H1 (cell line): ENCODE data around the gene CYB5B. TPM values are rescaled to one million over a fixed set of nuclear protein-coding genes. Genes with fewer than 3 reads are reported as not detected.

Experiments
- CTCF ChIA-PET: fragments of 300-600 bp; sonication (Branson Sonifier 250); formaldehyde crosslinking; loops from one replicate; lab custom pipeline; 2021; ENCODE audit not compliant: partially characterized antibody; lab: Charles Lee
- POLR2A ChIA-PET: fragments of 300-600 bp; sonication (Branson Sonifier 250); formaldehyde crosslinking; loops from one replicate; lab custom pipeline; 2021; ENCODE audit warnings: inconsistent platforms; ENCODE audit not compliant: partially characterized antibody; lab: Charles Lee
- DNase-seq, 2 experiments: peaks; one replicate each; pipeline versions ENCODE4 v3.0.0 to v3.0.0-alpha.2; 2010 to 2022; ENCODE audit warnings: low spot score in 2 of 2, low read depth in 1 of 2, mixed read lengths in 1 of 2
- FAIRE-seq: peaks from 2 replicates; lab custom pipeline; 2011; peaks lifted over from hg19 to GRCh38; lab: Jason Lieb, UNC
- H2AFZ ChIP-seq: 2 replicates; pipeline ENCODE4 v1.8.1; 2012; ENCODE audit warnings: low read length, inconsistent platforms
- H2AK5ac ChIP-seq: 2 replicates; pipeline ENCODE4 v1.6.1; 2013; ENCODE audit warnings: low read depth, low read length
- H2BK120ac ChIP-seq: replicated peaks from 2 replicates; pipeline ENCODE3; 2013; ENCODE audit warnings: low read depth, low read length, inconsistent platforms
- H2BK12ac ChIP-seq: 2 replicates; pipeline ENCODE4 v1.6.1; 2013; ENCODE audit warnings: low read depth, low read length
- H2BK15ac ChIP-seq: 2 replicates; pipeline ENCODE4 v1.6.1; 2013; ENCODE audit warnings: low read length
- H2BK20ac ChIP-seq: 2 replicates; pipeline ENCODE4 v1.6.1; 2013; ENCODE audit warnings: low read length
- H2BK5ac ChIP-seq: 2 replicates; pipeline ENCODE4 v1.6.1; 2013; ENCODE audit warnings: low read depth, low read length
- H3K14ac ChIP-seq: 2 replicates; pipeline ENCODE4 v1.6.1; 2013; ENCODE audit warnings: inconsistent platforms; ENCODE audit not compliant: insufficient read length
- H3K18ac ChIP-seq: 2 replicates; pipeline ENCODE4 v1.6.1; 2013; ENCODE audit warnings: low read length; ENCODE audit errors: extremely low read depth
- H3K23ac ChIP-seq: 2 replicates; pipeline ENCODE4 v1.6.1; 2013; ENCODE audit warnings: inconsistent platforms; ENCODE audit not compliant: insufficient read length
- H3K23me2 ChIP-seq: 2 replicates; pipeline ENCODE4 v1.6.1; 2013; ENCODE audit warnings: low read depth, low read length
- H3K27ac ChIP-seq: 2 replicates; pipeline ENCODE4 v1.6.1; 2011; ENCODE audit warnings: low read depth, low read length, inconsistent platforms
- H3K27me3 ChIP-seq, 4 experiments: replicated peaks in 1 of 4; 1 replicate in 1 of 4; 2 replicates in 3 of 4; pipeline versions ENCODE4 v1.6.1 to v1.8.1; 2011 to 2013; ENCODE audit warnings: low read length in 3 of 4, mild to moderate bottlenecking in 3 of 4, inconsistent platforms in 2 of 4, mixed read lengths in 2 of 4, moderate library complexity in 1 of 4; ENCODE audit not compliant: control insufficient read depth in 3 of 4, insufficient read depth in 3 of 4; ENCODE audit errors: extremely low read depth in 1 of 4
- H3K36me3 ChIP-seq, 4 experiments: 2 replicates each; pipeline versions ENCODE4 v1.6.1 to v1.8.1; 2011 to 2013; ENCODE audit warnings: mild to moderate bottlenecking in 4 of 4, low read length in 3 of 4, moderate library complexity in 2 of 4, control low read depth in 1 of 4, inconsistent platforms in 1 of 4; ENCODE audit not compliant: insufficient read depth in 4 of 4, control insufficient read depth in 2 of 4
- H3K4ac ChIP-seq: replicated peaks from 2 replicates; pipeline ENCODE3; 2013; ENCODE audit warnings: low read length, low read depth, mixed read lengths, inconsistent platforms; ENCODE audit not compliant: insufficient read length
- H3K4me1 ChIP-seq, 4 experiments: replicated peaks in 1 of 4; 1 replicate in 1 of 4; 2 replicates in 3 of 4; pipeline versions ENCODE4 v1.6.1 to v1.8.1; 2011 to 2013; ENCODE audit warnings: low read length in 3 of 4, inconsistent platforms in 2 of 4, mixed read lengths in 1 of 4; ENCODE audit not compliant: insufficient read depth in 4 of 4, control insufficient read depth in 3 of 4
- H3K4me2 ChIP-seq, 2 experiments: 2 replicates each; pipeline versions ENCODE4 v1.6.1 to v1.8.1; 2011 to 2013; ENCODE audit warnings: low read depth in 2 of 2, low read length in 2 of 2, control low read depth in 1 of 2, inconsistent platforms in 1 of 2, mild to moderate bottlenecking in 1 of 2; ENCODE audit not compliant: insufficient read depth in 1 of 2
- H3K4me3 ChIP-seq, 4 experiments: fragments of 200-600, 300-600 bp in 1 of 4; sonication (generic), shearing (Covaris generic), sonication (Bioruptor Twin) in 1 of 4; 2 replicates each; pipeline versions ENCODE4 v1.5.1 to v1.8.1; 2011 to 2016; ENCODE audit warnings: low read length in 4 of 4, low read depth in 3 of 4, control low read depth in 2 of 4, inconsistent platforms in 2 of 4, mild to moderate bottlenecking in 2 of 4, mixed read lengths in 1 of 4, moderate library complexity in 1 of 4; ENCODE audit not compliant: insufficient read depth in 2 of 4; ENCODE audit errors: extremely low read depth in 1 of 4
- H3K56ac ChIP-seq: replicated peaks from 2 replicates; pipeline ENCODE3; 2013; ENCODE audit warnings: low read depth, mild to moderate bottlenecking, mixed read lengths, low read length, inconsistent platforms; ENCODE audit not compliant: insufficient read length
- H3K79me1 ChIP-seq: 2 replicates; pipeline ENCODE4 v1.6.1; 2013; ENCODE audit warnings: low read depth, low read length, control low read depth
- H3K79me2 ChIP-seq, 2 experiments: 2 replicates each; pipeline versions ENCODE4 v1.6.1 to v1.8.1; 2012 to 2013; ENCODE audit warnings: low read length in 2 of 2, mild to moderate bottlenecking in 2 of 2, inconsistent platforms in 1 of 2; ENCODE audit not compliant: insufficient read depth in 2 of 2, control insufficient read depth in 1 of 2
- H3K9ac ChIP-seq, 4 experiments: replicated peaks in 1 of 4; 1 replicate in 1 of 4; 2 replicates in 3 of 4; pipeline versions ENCODE4 v1.6.1 to v1.8.1; 2011 to 2013; ENCODE audit warnings: low read depth in 3 of 4, low read length in 3 of 4, control low read depth in 2 of 4, mild to moderate bottlenecking in 2 of 4, moderate library complexity in 2 of 4, inconsistent platforms in 1 of 4; ENCODE audit errors: extremely low read depth in 1 of 4
- H3K9me3 ChIP-seq, 2 experiments: 2 replicates each; pipeline versions ENCODE4 v1.6.1 to v1.8.1; 2012 to 2013; ENCODE audit warnings: mild to moderate bottlenecking in 2 of 2, moderate library complexity in 2 of 2, control low read depth in 1 of 2, inconsistent platforms in 1 of 2, low read depth in 1 of 2, low read length in 1 of 2, mixed read lengths in 1 of 2; ENCODE audit not compliant: insufficient read depth in 2 of 2
- H4K20me1 ChIP-seq, 2 experiments: replicated peaks in 1 of 2; 2 replicates each; pipeline versions ENCODE3 to v1.8.1; 2011 to 2013; ENCODE audit warnings: inconsistent platforms in 2 of 2, low read length in 2 of 2, mild to moderate bottlenecking in 1 of 2; ENCODE audit not compliant: insufficient read depth in 2 of 2, control insufficient read depth in 1 of 2
- H4K5ac ChIP-seq: 2 replicates; pipeline ENCODE4 v1.6.1; 2013; ENCODE audit warnings: low read length, low read depth, mixed read lengths, inconsistent platforms; ENCODE audit not compliant: insufficient read length
- H4K8ac ChIP-seq: 2 replicates; pipeline ENCODE4 v1.8.0; 2013; ENCODE audit warnings: mild to moderate bottlenecking, moderate library complexity, low read length, inconsistent platforms; ENCODE audit not compliant: insufficient read depth; ENCODE audit errors: extremely low read depth
- H4K91ac ChIP-seq: replicated peaks from 2 replicates; pipeline ENCODE3; 2013; ENCODE audit warnings: low read length, mixed read lengths, inconsistent platforms; ENCODE audit not compliant: insufficient read length
- CBX8 ChIP-seq: fragments of 300-800, 300-1000 bp; sonication (generic); IDR thresholded peaks from 2 replicates; pipeline ENCODE4 v1.7.1; 2016; ENCODE audit warnings: low read depth, low read length, borderline replicate concordance
- FOSL1 ChIP-seq: IDR thresholded peaks from 2 replicates; pipeline ENCODE4 v1.6.1; 2011; ENCODE audit warnings: mild to moderate bottlenecking, low read depth, low read length, moderate library complexity; ENCODE audit not compliant: insufficient read depth
- GABPA ChIP-seq: IDR thresholded peaks from 2 replicates; pipeline ENCODE4 v1.6.1; 2011; ENCODE audit warnings: mild to moderate bottlenecking, low read length, moderate library complexity, borderline replicate concordance; ENCODE audit not compliant: insufficient read depth
- KDM5A ChIP-seq: fragments of 200-600 bp; IDR thresholded peaks from 2 replicates; pipeline ENCODE4 v1.7.1; 2012; ENCODE audit warnings: mild to moderate bottlenecking, low read length, inconsistent platforms, mixed read lengths
- RAD21 ChIP-seq, 2 experiments: IDR thresholded peaks in 1 of 2; conservative IDR thresholded peaks in 1 of 2; 2 replicates each; pipeline ENCODE4 v1.6.1; 2011; ENCODE audit warnings: low read depth in 2 of 2, low read length in 2 of 2, improper control_type of control experiment in 1 of 2, inconsistent platforms in 1 of 2, mild to moderate bottlenecking in 1 of 2, moderate library complexity in 1 of 2
- RFX5 ChIP-seq: IDR thresholded peaks from 2 replicates; pipeline ENCODE4 v1.6.1; 2011; ENCODE audit warnings: low read depth, low read length, improper control_type of control experiment, borderline replicate concordance
- SRF ChIP-seq: IDR thresholded peaks from 2 replicates; pipeline ENCODE4 v1.6.1; 2011; ENCODE audit warnings: mild to moderate bottlenecking, low read depth, low read length, moderate library complexity
- SUZ12 ChIP-seq: fragments of 200-600 bp; sonication (generic); IDR thresholded peaks from 2 replicates; pipeline ENCODE4 v1.6.1; 2012; ENCODE audit warnings: mild to moderate bottlenecking, inconsistent platforms, low read length, moderate library complexity, mixed read lengths
- TEAD4 ChIP-seq: IDR thresholded peaks from 2 replicates; pipeline ENCODE4 v1.6.1; 2012; ENCODE audit warnings: low read depth, low read length, inconsistent platforms, mixed read lengths
- WGBS, 2 experiments: shearing (Covaris generic) in 1 of 2; methylation state at CpG; one replicate each; pipeline versions ENCODE4 v1.1.6 to v1.1.7; 2013 to 2015; ENCODE audit warnings: low lambda C conversion rate in 2 of 2, mixed read lengths in 2 of 2, inconsistent platforms in 1 of 2, low coverage in 1 of 2, missing lambda C conversion rate in 1 of 2; ENCODE audit not compliant: insufficient replicate concordance in 2 of 2, insufficient coverage in 1 of 2, insufficient read length in 1 of 2; ENCODE audit errors: extremely low coverage in 1 of 2, missing lambda C conversion rate in 1 of 2; 5-methylcytosine and 5-hydroxymethylcytosine counted together
- polyA plus RNA-seq, 7 experiments: library from polyadenylated mRNA; depleted of rRNA in 3 of 7; stranded (reverse) in 5 of 7; unstranded in 2 of 7; fragments of >200 nt in 5 of 7; fragments of 200-250 nt in 2 of 7; gene quantifications; 1 replicate in 5 of 7; 2 replicates in 1 of 7; 4 replicates in 1 of 7; pipeline versions ENCODE4 v1.2.1 to v1.2.3, GENCODE V29; 2011 to 2013; ENCODE audit warnings: missing spikeins in 2 of 7, mixed read lengths in 2 of 7
- total RNA-seq: library from RNA; stranded (reverse); fragmentation: NEBNext Ultra II Directional; extraction: Animal tissue kit (Norgen Biotek cat#: 25700); gene quantifications from 2 replicates; pipeline ENCODE4 v1.2.1, GENCODE V29; 2021
- TF ChIP-seq, protein P1 (sequence below): IDR thresholded peaks from 2 replicates; pipeline ENCODE4 v1.6.1; 2011; ENCODE audit warnings: low read depth, mild to moderate bottlenecking, low read length; ENCODE audit not compliant: insufficient read depth

CYB5B gene
- total and polyA plus RNA-seq, 2 of the 8 experiments (the other 6 are each of a cell fraction or from before 2014, with no cell fraction given) = 108 to 127 TPM

DNA sequence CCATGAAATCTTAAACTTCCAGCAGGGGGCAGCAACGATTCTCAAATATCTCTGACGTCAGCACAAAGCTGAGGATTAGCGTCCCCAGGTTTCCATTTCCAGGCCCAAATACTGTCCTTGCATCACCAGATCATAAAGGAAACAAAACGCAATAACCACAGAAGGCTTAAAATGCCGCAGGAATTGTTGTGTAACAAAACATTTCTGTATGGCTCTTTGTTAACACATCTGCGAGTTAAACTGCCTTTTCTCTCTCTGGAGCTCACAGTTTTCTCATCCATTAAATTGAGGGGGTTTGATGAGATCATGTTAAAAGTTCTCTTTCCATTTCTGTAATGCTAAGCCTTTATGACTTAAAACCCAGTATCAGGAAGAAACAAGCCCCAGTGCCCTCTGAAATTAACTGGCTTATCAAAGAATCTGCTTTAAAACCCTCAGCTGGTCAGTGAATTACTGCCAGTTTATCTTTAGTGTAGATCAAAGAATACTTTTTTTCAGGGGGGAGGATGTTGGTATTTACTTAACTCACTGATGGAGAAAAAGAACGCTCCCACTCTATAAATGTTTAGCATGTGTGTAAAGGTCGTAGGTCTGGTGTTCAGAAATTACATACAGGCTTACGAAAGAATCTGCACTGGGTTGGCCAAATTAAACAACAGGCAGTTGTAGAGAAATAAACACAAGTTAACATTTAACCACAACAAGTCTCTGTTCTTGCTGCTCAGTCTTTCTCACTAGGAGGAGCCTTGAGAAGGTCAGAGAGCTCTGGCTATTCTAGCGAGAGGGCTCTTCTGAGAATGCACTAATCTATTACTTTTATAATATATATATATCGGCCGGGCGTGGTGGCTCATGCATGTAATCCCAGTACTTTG lies 28.0 kb upstream of the CYB5B start:
- Histone ChIP-seq H3K27ac (no peak overlapping the region), H3K4me1 (peaks cover 0 to 2% (median under 1%) of the 10 kb centered on the region in 4 experiments; a peak in 2 of 7 replicates), H2BK5ac (no peak overlapping the region), H4K91ac (no peak overlapping the region), H3K18ac (no peak overlapping the region), H3K4me3 (no peak overlapping the region), H3K4me2 (no peak overlapping the region), H3K23me2 (no peaks in the 10 kb centered on the region), H3K14ac (no peak overlapping the region), H2BK15ac (no peak overlapping the region), H2AK5ac (no peak overlapping the region), H3K56ac (no peak overlapping the region), H2AFZ (peak overlapping the region; percentile 92), H3K79me1 (no peaks in the 10 kb centered on the region), H2BK120ac (no peak overlapping the region), H3K9me3 (no peaks in the 10 kb centered on the region), H3K23ac (no peak overlapping the region), H3K27me3 (no peaks in the 10 kb centered on the region), H3K79me2 (no peaks in the 10 kb centered on the region), H2BK20ac (no peak overlapping the region), H3K4ac (no peak overlapping the region), H4K8ac (no peak overlapping the region), H2BK12ac (no peak overlapping the region), H3K9ac (no peak overlapping the region), H4K20me1 (no peaks in the 10 kb centered on the region), H4K5ac (no peak overlapping the region), H3K36me3 (no peaks in the 10 kb centered on the region)
- DNase-seq (peak in 1 of 2 experiments; percentile 80), FAIRE-seq (peak; percentile 68)
- WGBS, 2 experiments = 60% methylated on average over 13 of the region's 13 CpGs; no CpG with 5 or more reads in 1 of the 2 experiments
- POLR2A ChIA-PET = interaction anchor here (0.7 to 1.4 kb wide), 5 partner anchors 11 to 358 kb away, joined by 3 to 5 read pairs (median 3); partner anchors contain the start of genes CYB5B, NOB1 and TERF2
- CTCF ChIA-PET = interaction anchor here (0.6 to 4.0 kb wide), 40 partner anchors 8 to 445 kb away, joined by 3 to 18 read pairs (median 4); no protein-coding TSS in a partner anchor
- TF ChIP-seq KDM5A = no peak
- TF ChIP-seq TEAD4 = 0 out of 2 replicates have a peak, but pooled peaks have one; percentile 16
- TF ChIP-seq FOSL1 = no peak
- no peak for TF ChIP-seq SUZ12
- TF ChIP-seq GABPA = no peak
- TF ChIP-seq CBX8 = no peak
- TF ChIP-seq, protein P1, sequence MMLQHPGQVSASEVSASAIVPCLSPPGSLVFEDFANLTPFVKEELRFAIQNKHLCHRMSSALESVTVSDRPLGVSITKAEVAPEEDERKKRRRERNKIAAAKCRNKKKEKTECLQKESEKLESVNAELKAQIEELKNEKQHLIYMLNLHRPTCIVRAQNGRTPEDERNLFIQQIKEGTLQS = 0 out of 2 replicates have a peak, but pooled peaks have one; percentile 21
- peak; percentile 56 to 64 for TF ChIP-seq RAD21 (IDR thresholded peaks at IDR 0.05 in 1 of 2, conservative IDR thresholded peaks at IDR 0.05 in 1 of 2; ENCODE audit: low read depth in 2 of 2, low read length in 2 of 2)
- TF ChIP-seq RFX5 = no peak
- TF ChIP-seq SRF = no peak
